Activated CD4-positive, alpha-beta T cell treated with anti-CD3 and anti-CD28 coated beads for 36 hours (primary cell): ENCODE results near the gene KRTAP5-7. TPM values are rescaled to one million over a fixed set of nuclear protein-coding genes. Genes with fewer than 3 reads are reported as not detected.
"Not testable (repeated sequence)": the region's sequence is repeated elsewhere in the genome, so short reads cannot be mapped to it uniquely, and the experiment has no call there.

Experiments
- ATAC-seq: fragments of 200-7000 bp; cut with Tn5 transposase; one replicate; pipeline ENCODE4 v1.10.0; 2021; ENCODE audit warnings: mild to moderate bottlenecking, moderate library complexity
- CTCF ChIA-PET: fragments of 350-600 bp; sonication (Branson Sonifier 250); formaldehyde crosslinking; loops from one replicate; lab custom pipeline; 2021; ENCODE audit warnings: antibody characterized with exemption; lab: Charles Lee
- POLR2A ChIA-PET: fragments of 350-600 bp; sonication (Branson Sonifier 250); formaldehyde crosslinking; loops from one replicate; lab custom pipeline; 2021; ENCODE audit warnings: antibody characterized with exemption, inconsistent platforms; lab: Charles Lee
- DNase-seq: peaks from one replicate; pipeline ENCODE4 v3.0.0-alpha.2; 2020
- H3K27ac Mint-ChIP-seq: one replicate; pipeline ENCODE4 v1.8.0; 2021; ENCODE audit warnings: mixed read lengths
- H3K27me3 Mint-ChIP-seq: one replicate; pipeline ENCODE4 v1.8.0; 2021; ENCODE audit warnings: mixed read lengths
- H3K36me3 Mint-ChIP-seq: one replicate; pipeline ENCODE4 v1.8.0; 2021; ENCODE audit warnings: low read depth, mixed read lengths
- H3K4me1 Mint-ChIP-seq: one replicate; pipeline ENCODE4 v1.8.0; 2021; ENCODE audit warnings: mixed read lengths
- H3K4me3 Mint-ChIP-seq: one replicate; pipeline ENCODE4 v1.8.0; 2021; ENCODE audit warnings: mild to moderate bottlenecking, moderate library complexity, mixed read lengths
- H3K9me3 Mint-ChIP-seq: one replicate; pipeline ENCODE4 v1.8.0; 2021; ENCODE audit warnings: low read depth, mixed read lengths
- intact Hi-C, 2 experiments: fragments of 100-400 bp; cut with DNase I in 1 of 2; cut with micrococcal nuclease in 1 of 2; formaldehyde crosslinking; loops; one replicate each; pipeline versions ENCODE4 v1.14.2 to v1.15.1; 2022 to 2024; cut with DNase I, micrococcal nuclease
- total RNA-seq, 2 experiments: library from RNA; stranded (reverse); gene quantifications; one replicate each; pipeline ENCODE4 v1.2.3, GENCODE V29; 2021

The KRTAP5-7 gene
- total RNA-seq, 2 experiments from 2014 or later, result 0.16 TPM; not detected in 1

- ATAC-seq, result no peak
- no peak for DNase-seq
- Mint-ChIP-seq H3K27me3 (peaks cover 14% of the 10 kb centered on the region), H3K4me1 (peaks cover 2% of the 10 kb centered on the region), H3K4me3 (no peak overlapping the region), H3K9me3 (no peaks in the 10 kb centered on the region), H3K27ac (no peak overlapping the region), H3K36me3 (no peaks in the 10 kb centered on the region)
- intact Hi-C loops, result no loop called here
- CTCF ChIA-PET, result interaction anchor here (0.9 kb wide), 1 partner anchor 22 kb away, joined by 3 read pairs; no protein-coding TSS in a partner anchor
- POLR2A ChIA-PET, result no interaction called here
Measured at GRCh38 chr11:71551711-71552110, 24.6 kb downstream of the KRTAP5-7 start.

DNA sequence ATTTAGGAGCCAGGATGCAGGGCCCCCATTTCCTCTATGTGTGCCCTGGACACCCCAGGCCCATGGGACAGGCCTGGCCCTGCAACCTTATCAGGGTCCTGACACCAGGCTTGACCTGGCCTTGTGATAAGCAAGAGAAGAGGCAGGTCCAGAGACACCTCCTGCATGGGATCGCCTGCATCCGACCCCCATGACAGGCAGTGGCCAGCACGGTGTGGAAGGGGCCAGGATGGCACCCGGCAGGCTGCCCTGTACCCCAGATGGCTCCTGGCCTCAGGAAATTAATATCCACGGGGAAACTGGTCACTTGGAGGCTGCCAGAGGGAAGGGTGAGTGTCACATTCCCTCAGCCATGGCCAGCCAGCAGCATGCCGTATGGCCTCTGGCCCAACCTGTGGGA lies 27.9 kb downstream of the KRTAP5-7 start:
- Mint-ChIP-seq H3K27me3 (peaks cover 17% of the 10 kb centered on the region), H3K9me3 (no peaks in the 10 kb centered on the region), H3K4me3 (no peak overlapping the region), H3K27ac (no peak overlapping the region), H3K36me3 (no peaks in the 10 kb centered on the region), H3K4me1 (peaks cover 2% of the 10 kb centered on the region)
- ChIA-PET CTCF (no interaction called here), POLR2A (no interaction called here)
- DNase-seq (no peak), ATAC-seq (no peak)
- intact Hi-C loops, result no loop called here

DNA sequence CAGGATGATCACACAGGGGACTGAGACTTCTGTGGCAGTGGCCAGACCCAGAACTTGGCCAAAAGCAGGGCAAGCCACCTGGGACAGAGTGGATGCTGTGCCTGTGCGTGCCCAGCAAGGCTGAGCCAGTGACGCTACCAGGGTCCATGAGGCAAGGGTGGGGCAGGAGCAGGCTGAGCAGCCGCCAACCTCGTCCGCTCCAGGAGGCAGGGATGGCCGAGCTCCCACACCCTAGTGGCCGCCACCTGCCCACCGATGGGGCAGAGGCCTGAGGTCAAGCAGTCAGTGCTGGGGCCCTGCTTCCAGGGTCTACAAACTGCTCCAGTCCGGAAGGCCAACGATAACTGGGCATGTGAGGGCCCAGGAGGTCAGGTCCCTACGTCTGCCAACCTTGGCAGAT lies 28.4 kb downstream of the KRTAP5-7 start:
- ChIA-PET POLR2A (no interaction called here), CTCF (no interaction called here)
- no peaks in the 10 kb centered on the region for H3K36me3 Mint-ChIP-seq
- H3K27ac Mint-ChIP-seq, result no peak overlapping the region
- no peak overlapping the region for H3K4me3 Mint-ChIP-seq
- ATAC-seq (no peak), DNase-seq (no peak)
- H3K27me3 Mint-ChIP-seq, result peaks cover 15% of the 10 kb centered on the region
- peaks cover 2% of the 10 kb centered on the region for H3K4me1 Mint-ChIP-seq
- intact Hi-C loops, result no loop called here
- H3K9me3 Mint-ChIP-seq, result no peaks in the 10 kb centered on the region

GRCh38 chr11:71556018-71556417 lies 29.0 kb downstream of the KRTAP5-7 start:
- DNase-seq (no peak), ATAC-seq (no peak)
- ChIA-PET POLR2A (no interaction called here), CTCF (no interaction called here)
- intact Hi-C loops, result no loop called here
- Mint-ChIP-seq H3K27ac (no peak overlapping the region), H3K36me3 (no peaks in the 10 kb centered on the region), H3K4me1 (peaks cover 2% of the 10 kb centered on the region), H3K4me3 (no peak overlapping the region), H3K9me3 (no peaks in the 10 kb centered on the region), H3K27me3 (peaks cover 17% of the 10 kb centered on the region)

DNA sequence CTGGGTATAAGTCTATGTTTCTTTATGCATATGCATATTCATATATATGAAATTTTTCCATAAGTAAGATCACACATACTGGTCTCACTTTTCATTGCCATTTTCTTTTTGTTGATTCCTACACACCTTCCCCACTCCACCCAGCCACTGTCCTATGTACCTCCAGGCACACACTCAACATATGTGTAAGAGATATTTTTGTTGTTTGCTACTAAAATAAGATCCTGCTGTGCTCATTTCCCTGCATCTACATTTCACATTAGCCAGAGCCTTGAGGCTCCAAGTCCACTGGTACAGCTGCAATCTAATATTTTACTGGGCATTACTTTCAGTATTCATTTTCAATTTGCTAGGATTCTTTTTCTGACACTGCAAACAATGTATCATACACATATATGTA lies 30.2 kb downstream of the KRTAP5-7 start:
- H3K4me1 Mint-ChIP-seq, result no peaks in the 10 kb centered on the region
- peaks cover 21% of the 10 kb centered on the region for H3K27me3 Mint-ChIP-seq
- POLR2A ChIA-PET, result no interaction called here
- CTCF ChIA-PET, result no interaction called here
- no peaks in the 10 kb centered on the region for H3K9me3 Mint-ChIP-seq
- ATAC-seq (no peak), DNase-seq (no peak)
- H3K4me3 Mint-ChIP-seq, result no peak overlapping the region
- H3K36me3 Mint-ChIP-seq, result no peaks in the 10 kb centered on the region
- H3K27ac Mint-ChIP-seq, result no peak overlapping the region
- intact Hi-C loops, result no loop called here

DNA sequence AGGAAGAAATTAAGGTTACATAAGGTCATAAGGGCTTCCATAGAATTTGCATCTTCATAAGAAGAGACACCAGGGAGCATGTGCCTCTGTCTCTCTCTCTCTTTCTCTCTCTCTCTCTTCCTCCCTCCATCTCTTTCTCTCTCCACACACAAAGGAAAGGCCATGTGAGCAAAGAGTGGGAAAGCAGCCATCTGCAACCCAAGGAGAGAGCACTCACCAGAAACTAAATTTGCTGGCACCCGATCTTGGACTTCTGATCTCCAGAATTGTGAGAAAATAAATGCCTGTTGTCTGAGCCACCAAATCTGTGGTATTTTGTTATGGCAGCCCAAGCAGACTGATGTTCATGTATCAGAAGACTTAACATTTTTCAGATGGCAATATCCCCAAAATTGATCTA lies 31.9 kb downstream of the KRTAP5-7 start:
- Mint-ChIP-seq H3K4me1 (no peaks in the 10 kb centered on the region), H3K9me3 (no peaks in the 10 kb centered on the region), H3K27ac (no peak overlapping the region), H3K27me3 (peaks cover 29% of the 10 kb centered on the region), H3K4me3 (no peak overlapping the region), H3K36me3 (no peaks in the 10 kb centered on the region)
- intact Hi-C loops, result no loop called here
- DNase-seq (no peak), ATAC-seq (no peak)
- POLR2A ChIA-PET, result no interaction called here
- CTCF ChIA-PET, result no interaction called here

DNA sequence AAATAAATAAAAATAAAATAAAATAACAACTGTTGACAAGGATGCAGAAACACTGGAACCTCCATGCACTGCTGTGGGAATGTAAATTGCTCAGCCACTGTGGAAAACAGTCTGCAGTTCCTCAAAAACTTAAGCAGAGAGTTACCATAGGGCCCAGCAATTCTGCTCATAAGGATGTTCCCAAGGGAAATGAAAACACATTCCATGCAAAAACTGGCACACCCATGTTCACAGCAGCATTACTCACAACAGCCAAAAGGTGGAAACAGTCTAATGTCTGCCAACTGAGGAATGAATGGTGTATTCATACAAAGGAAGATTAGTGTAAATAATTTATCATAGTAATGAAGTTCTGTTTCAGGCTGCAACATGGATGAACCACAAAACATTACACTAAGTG lies 35.1 kb downstream of the KRTAP5-7 start:
- intact Hi-C loops, result no loop called here
- ATAC-seq, result no peak
- H3K27me3 Mint-ChIP-seq, result peaks cover 39% of the 10 kb centered on the region
- CTCF ChIA-PET, result interaction anchor here (0.6 kb wide), 1 partner anchor 114 kb away, joined by 3 read pairs; the partner anchor contains the start of gene DHCR7
- POLR2A ChIA-PET, result no interaction called here
- H3K9me3 Mint-ChIP-seq, result no peaks in the 10 kb centered on the region
- no peak for DNase-seq
- H3K4me3 Mint-ChIP-seq, result no peak overlapping the region
- H3K4me1 Mint-ChIP-seq, result no peaks in the 10 kb centered on the region
- H3K27ac Mint-ChIP-seq, result no peak overlapping the region
- no peaks in the 10 kb centered on the region for H3K36me3 Mint-ChIP-seq

GRCh38 chr11:71563406-71563805 lies 36.3 kb downstream of the KRTAP5-7 start:
- no peak for ATAC-seq
- ChIA-PET POLR2A (no interaction called here), CTCF (interaction anchor here (0.6 to 0.7 kb wide), 2 partner anchors 17 to 170 kb away, joined by 3 read pairs; no protein-coding TSS in a partner anchor)
- Mint-ChIP-seq H3K27ac (no peak overlapping the region), H3K4me1 (no peaks in the 10 kb centered on the region), H3K36me3 (no peaks in the 10 kb centered on the region), H3K4me3 (no peak overlapping the region), H3K27me3 (peaks cover 39% of the 10 kb centered on the region), H3K9me3 (no peaks in the 10 kb centered on the region)
- intact Hi-C loops, result no loop called here
- peak; percentile 44 for DNase-seq

GRCh38 chr11:71564430-71564829 lies 37.4 kb downstream of the KRTAP5-7 start:
- no peak overlapping the region for H3K4me3 Mint-ChIP-seq
- CTCF ChIA-PET, result no interaction called here
- H3K4me1 Mint-ChIP-seq, result no peaks in the 10 kb centered on the region
- POLR2A ChIA-PET, result no interaction called here
- intact Hi-C loops, result no loop called here
- H3K27ac Mint-ChIP-seq, result no peak overlapping the region
- no peaks in the 10 kb centered on the region for H3K9me3 Mint-ChIP-seq
- DNase-seq, result no peak
- no peak for ATAC-seq
- no peaks in the 10 kb centered on the region for H3K36me3 Mint-ChIP-seq
- H3K27me3 Mint-ChIP-seq, result peaks cover 37% of the 10 kb centered on the region

DNA sequence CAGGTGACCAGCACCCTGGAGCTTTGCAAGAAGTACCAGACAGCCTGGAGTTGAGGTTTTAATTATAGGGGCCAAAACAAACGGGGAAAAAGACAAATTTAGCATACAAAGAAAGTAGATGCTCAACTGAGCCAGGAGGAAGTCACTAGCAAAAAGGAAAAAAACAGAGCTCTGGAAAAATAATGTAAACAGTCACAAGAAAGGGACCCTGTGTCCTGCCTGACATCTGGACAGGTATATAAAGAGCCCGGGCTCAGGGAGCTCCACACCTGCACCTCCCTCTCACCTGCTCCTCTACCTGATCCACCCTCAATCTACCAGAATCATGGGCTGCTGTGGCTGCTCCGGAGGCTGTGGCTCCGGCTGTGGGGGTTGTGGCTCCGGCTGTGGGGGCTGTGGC lies 38.2 kb downstream of the KRTAP5-7 start, which contains the start of gene KRTAP5-10:
Gene KRTAP5-10, plus strand, starts transcription at position 301 of the 400 bp plus-strand sequence. Its CDS starts 25 bp downstream, at position 326.
- Mint-ChIP-seq H3K36me3 (no peaks in the 10 kb centered on the region), H3K4me3 (no peak within 1 kb of the TSS), H3K27ac (no peak within 1 kb of the TSS), H3K4me1 (no peaks in the 10 kb centered on the region), H3K9me3 (no peaks in the 10 kb centered on the region), H3K27me3 (peaks cover 37% of the 10 kb centered on the region)
- ATAC-seq, result no peak
- ChIA-PET POLR2A (no interaction called here), CTCF (no interaction called here)
- no peak for DNase-seq
- intact Hi-C loops, result no loop called here

GRCh38 chr11:71566081-71566620 lies 39.1 kb downstream of the KRTAP5-7 start:
- no peak for DNase-seq
- POLR2A ChIA-PET, result no interaction called here
- H3K36me3 Mint-ChIP-seq, result no peaks in the 10 kb centered on the region
- no peak for ATAC-seq
- no peaks in the 10 kb centered on the region for H3K4me1 Mint-ChIP-seq
- no peak overlapping the region for H3K27ac Mint-ChIP-seq
- no peak overlapping the region for H3K4me3 Mint-ChIP-seq
- CTCF ChIA-PET, result no interaction called here
- intact Hi-C loops, result no loop called here
- no peaks in the 10 kb centered on the region for H3K9me3 Mint-ChIP-seq
- peaks cover 39% of the 10 kb centered on the region for H3K27me3 Mint-ChIP-seq

- H3K4me3 Mint-ChIP-seq, H3K9me3 Mint-ChIP-seq, POLR2A ChIA-PET, H3K27ac Mint-ChIP-seq, H3K36me3 Mint-ChIP-seq, ATAC-seq, intact Hi-C loops, CTCF ChIA-PET, DNase-seq, H3K4me1 Mint-ChIP-seq: not testable (repeated sequence)
- H3K27me3 Mint-ChIP-seq, result peaks cover 35% of the 10 kb centered on the region
Measured at GRCh38 chr11:71566626-71567599, 39.8 kb downstream of the KRTAP5-7 start.
